HTERT RPE-1 (cell line): ENCODE measurements around the gene CCDC110.

Experiments used
- in situ Hi-C: fragments of 300-500 bp; cut with MboI; formaldehyde crosslinking; loops from 4 replicates; pipeline ENCODE4 v1.14.3; 2020; ENCODE audit warnings: low sequenced_read_pairs

CCDC110 gene

DNA sequence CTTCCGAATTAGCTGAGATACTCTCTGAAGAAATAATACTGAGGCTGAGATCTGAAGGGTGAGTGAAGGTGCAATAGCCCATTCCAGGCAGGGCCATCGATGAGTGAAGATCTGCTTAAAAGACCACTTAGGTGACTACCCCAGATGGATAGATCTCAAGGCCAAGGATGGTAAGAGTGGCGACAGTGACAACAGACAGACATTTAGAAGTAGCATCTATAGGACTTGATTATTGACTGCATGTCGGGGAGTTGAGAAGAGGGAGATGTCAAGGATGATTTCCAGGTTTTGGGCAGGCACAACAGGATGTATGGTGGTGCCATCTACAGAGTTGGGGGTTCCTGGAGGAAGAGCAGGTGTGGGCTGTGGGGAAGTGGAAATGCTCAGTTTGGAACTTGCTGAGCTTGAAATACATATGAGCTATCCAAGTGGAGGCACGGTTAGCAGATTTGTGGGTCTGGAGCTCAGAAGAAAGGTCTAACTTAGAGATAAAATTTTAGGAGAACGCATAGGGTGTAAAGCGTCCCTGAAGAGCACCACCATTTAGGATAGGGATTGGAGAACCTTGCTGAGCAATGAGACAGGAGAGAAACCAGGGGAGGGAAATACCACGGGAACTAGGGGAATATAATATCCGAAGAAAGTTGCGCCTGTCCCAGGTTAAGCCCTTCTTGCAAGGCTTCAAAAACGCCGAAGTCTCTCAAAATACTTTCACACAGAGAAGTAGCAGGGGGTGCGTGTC lies 46.5 kb downstream of the CCDC110 start:
- in situ Hi-C loops: no loop called here

DNA sequence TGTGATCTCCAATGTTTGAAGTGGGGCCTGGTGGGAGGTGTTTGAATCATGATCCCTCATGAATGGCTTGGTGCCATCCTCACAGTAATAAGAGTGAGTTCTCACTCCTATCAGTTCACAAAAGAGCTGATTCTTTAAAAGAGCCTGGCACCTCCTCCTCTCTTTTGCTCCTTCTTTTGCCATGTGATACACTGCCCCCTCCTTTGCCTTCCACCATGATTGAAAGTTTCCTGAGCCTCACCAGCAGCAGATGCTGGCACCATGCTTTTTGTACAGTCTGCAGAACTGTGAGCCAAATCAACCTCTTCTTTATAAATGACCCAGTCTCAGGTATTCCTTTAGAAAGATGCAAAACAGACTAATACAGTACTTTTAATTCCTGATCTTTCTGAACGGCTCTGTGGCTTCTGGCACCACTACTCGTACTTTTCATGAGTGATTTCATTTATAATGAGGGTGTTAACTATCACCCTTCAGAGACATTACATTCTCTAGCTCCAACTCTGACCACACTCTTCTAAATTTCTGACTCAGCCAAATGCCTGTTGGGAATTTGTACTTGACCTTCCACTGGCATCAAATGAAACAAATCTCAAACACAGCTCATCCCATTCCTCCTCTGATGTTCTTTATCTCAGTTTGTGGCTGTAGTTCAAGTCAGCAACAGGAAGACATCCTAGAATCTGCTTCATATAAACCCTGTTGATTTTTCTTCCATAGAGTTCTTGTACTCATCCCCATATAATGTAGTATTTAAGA lies 50.0 kb downstream of the CCDC110 start:
- in situ Hi-C loops: no loop called here

DNA sequence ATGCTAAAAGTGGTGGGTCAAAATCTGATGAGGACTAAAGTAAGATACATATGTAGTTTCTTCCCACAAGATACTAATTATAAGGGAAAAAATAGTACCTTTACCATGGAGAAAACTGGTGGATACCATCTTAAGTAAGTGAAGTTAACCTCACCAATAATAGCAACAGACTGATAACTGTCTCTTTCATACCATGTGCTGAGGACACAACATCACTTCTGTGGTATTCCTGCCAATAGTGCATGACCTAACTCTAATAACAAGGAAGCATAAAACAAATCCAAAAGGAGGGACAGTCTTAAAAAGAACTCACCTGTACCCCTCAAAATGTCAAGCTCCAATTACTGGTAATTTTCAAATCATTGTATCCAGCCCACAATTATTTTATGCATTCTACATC lies 54.6 kb downstream of the CCDC110 start:
- in situ Hi-C loops: no loop called here

DNA sequence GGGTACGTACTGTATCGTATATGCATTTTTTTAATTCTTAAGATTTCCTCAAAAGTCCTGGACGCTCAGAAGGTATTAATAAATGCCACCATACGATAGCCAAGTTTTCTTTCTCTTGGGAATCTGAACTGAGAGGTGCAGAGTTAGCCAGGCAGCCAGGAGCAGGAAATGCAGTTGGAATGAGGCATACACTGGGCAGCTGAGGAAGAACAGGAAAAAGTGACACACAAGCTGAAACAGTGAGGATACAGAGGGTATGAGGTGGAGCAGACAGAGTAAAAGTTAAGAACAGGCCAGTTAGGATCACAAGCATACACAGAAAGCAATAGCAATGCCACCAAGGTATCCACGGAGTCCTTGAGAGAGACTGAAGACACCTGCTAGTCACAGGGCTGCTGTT lies 59.1 kb downstream of the CCDC110 start:
- in situ Hi-C loops: no loop called here

DNA sequence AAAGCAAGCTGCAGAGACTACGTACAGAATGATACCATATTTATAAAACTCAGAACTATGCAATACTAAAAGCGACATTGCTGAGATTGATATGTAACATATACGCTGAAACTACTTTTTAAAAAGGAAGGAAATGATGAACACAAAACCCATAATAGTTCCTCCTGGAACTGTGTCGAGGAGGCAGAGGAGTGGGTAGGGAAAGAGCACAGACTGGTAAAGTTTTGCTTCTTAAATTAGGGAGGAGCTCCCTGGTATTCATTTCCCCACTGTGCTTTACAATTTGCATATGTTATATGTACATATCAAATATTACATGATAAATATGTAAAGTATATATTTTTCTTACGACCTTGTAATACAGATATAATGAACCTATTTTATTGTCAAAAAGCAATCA lies 59.7 kb downstream of the CCDC110 start:
- in situ Hi-C loops: no loop called here

DNA sequence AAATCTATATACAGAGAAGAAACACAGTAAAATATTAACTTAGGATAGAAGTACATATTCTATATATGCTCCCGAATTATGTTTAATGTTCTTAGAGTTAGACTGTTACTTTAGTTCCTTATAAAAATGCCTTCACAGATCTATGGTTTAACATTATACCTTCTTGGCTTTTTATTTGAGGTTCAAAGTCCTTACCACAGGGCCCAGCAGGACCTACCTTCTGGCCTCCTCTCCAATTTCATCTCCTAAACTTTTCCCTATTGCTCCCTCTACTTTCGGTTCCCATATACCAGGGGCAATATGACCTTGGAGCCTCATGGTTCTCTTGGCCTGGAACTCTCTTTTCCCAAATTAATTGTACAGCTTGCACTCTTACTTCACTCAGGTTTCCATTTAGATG lies 63.1 kb downstream of the CCDC110 start:
- in situ Hi-C loops: no loop called here

DNA sequence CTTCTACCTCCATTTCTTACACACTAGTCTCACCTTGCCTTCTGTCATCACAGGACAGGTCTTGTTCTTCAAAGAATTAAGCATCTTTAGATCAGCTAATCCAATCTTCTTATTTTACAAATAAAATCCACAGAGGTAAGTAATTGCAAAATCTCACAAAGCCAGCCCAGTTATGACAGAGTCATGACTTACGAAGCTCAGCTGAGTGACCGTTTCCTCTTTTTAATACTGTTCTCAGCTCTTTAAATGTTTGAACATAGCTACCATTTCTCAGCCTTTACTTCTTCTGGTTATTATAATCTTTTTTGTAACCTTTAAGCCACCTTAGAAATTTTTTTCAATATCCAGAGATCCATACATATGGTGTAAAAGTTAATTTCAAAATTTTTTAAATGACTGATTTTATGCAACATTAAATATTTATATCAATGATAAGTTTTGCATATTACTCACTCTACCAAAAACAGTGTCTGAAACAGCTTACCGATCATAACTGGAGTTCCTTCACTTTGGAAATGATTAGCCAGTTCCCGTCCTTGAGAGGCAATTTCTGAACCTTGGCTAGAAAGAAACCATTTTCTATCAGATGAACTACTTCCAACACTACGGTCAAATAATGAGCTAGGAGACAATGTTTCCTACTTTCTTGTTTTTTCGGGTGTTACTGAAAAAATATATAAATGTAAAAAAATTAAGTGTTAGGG lies 66.1 kb downstream of the CCDC110 start:
- in situ Hi-C loops: no loop called here

DNA sequence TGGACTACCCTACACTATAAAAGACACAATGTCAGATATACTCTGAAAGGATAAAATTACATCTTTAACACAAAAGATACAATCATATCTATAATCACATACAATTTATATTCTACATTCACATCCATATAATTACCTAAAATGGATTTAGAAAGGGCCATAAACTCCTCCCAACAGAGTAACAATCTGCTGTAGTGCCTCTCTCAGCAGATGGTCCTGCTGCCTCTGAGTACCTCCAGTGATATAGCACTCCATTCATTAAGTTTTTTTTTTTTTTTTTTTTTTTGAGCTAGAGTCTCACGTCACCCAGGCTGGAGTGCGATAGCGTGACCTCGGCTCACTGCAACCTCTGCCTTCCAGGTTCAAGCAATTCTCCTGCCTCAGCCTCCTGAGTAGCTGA lies 67.5 kb downstream of the CCDC110 start:
- in situ Hi-C loops: no loop called here

DNA sequence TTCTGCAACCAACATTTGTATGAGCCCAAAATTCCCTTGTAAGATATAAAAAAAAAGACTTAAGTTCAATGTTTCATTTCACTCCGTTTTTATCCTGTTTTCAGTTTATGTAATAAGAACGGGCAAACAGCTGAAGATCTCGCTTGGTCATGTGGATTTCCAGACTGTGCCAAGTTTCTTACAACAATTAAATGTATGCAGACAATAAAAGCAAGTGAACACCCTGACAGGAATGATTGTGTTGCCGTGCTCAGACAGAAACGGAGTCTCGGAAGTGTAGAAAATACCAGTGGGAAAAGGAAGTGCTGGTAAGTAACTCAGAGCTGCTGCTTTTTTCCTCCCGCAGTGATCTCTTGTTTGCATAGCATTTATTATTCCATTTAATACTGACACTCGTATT lies 72.1 kb downstream of the CCDC110 start:
- in situ Hi-C loops: no loop called here

DNA sequence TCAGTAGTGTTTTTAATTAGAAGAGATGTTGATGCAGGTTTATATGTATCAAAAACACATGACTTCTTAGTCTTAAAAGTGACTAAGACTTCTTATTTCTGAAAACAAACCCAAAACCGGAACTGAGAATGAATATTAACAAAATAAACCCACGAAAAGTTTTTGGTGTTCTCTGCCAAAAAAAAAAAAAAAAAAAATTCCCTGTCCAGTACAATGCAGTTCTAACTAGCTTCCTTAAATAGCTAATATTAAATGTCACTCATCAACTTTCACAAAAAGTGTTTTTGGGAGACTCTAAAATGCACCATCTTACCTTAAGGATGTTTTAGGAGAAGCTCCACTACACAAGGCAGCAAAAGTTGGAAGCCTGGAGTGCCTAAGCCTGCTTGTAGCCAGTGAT lies 72.9 kb downstream of the CCDC110 start:
- in situ Hi-C loops: no loop called here

DNA sequence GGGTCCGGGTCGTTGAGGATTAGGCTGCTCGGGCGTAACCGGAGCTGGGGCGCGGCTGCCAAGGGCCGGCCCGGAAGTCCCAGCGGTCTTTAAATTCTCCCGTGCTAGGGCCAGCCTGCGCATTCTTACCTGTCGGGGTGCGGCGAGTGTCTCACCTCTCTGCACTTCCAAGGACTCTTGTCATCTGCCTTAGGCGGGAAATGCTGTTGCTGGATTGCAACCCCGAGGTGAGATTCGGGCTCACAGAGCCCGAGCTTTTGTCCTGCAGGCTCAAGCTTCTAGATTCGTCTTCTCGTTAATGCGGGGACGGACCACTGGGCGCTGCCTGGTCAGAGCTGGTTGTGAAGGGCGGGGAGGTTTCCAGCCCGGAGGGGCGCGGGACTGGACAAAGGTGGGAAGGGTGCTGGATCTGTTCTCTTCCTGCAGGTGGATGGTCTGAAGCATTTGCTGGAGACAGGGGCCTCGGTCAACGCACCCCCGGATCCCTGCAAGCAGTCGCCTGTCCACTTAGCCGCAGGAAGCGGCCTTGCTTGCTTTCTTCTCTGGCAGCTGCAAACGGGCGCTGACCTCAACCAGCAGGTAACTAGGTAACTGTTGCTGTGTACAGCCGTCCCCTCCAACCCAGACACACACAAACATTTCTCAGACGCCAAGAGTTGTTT lies 74.7 kb downstream of the CCDC110 start, which contains the start of gene ANKRD37:
TSS of gene ANKRD37 (plus strand) at position 118 of the 662 bp plus-strand sequence. CDS start at position 201, 83 bp downstream.
- in situ Hi-C loops: no loop called here

DNA sequence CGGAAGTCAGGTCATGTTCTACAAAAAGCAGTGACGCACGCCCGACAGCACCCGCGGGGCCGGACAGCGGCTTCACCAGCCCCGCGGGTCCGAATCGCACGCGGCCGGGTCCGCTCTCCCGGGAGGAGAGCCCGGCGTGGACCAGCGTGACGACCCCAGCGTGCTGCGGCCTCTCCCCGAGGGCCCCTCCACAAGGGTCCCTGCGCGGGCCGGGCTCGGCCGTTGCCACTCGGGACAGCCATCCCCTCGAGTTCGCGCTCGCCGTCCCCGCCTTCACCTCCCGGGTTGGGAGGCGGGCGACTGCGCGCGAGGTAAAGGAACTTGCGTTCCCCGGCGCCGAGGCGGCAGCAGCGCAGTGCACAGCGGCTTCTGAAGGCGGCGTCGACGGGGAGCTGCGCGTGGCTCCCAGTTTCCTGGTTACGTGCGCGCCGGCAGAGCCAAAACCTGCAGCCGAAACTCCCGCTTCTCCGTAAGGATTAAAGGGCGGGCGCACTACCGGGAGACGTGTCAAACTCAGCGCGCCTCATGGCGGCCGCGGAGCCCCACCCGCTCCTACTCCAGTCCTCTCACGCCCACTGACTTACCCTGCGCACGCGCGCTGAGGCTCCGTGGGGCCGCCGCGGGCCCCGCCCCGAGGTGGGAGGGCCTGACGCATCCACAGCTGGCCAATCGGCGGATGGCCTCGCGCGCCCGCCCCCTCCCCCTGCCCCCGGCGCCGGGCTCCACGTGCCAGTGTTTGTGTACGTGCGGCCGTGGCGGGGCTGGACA lies 75.4 kb downstream of the CCDC110 start:
- in situ Hi-C loops: no loop called here

DNA sequence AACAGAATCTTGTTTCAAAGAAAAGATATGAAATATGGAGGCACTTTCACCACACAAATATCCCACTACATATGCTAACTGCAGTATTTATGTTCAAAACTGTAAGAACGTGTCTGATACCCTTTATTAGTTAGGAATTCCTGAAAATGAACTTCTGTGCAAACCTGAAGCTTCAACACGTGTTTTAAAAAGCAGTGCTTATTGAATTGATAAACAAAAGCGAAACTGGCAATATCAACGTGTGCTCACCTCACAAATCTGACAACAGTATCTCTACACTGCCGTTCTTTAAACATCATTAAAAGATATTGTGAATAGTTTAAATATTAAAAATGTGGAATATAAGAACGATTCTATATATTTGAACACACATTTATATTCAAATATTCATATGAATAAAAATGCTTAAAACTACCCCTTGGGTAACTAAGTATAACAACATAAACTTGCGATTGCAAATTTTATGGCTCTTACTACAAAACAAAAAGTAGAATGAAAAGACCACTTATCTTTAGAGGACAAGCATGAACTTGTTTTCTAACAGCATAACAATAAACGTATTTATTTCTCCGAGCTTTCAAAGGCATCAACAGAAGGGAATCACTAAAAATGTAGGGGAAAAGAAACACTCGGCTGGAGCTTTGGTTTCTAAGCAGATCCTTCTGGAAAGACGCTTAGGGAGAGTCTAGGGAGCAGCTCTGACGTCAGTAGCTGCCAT lies 76.1 kb downstream of the CCDC110 start, which contains the start of gene LRP2BP:
TSS of gene LRP2BP (minus strand) at position 687 of the 718 bp plus-strand sequence. CDS start 17,738 bp downstream, outside the sequence.
- in situ Hi-C loops: no loop called here
